ENCODE results near the gene KCNJ11. TPM values are rescaled to one million over a fixed set of nuclear protein-coding genes. Genes with fewer than 3 reads are reported as not detected.

KCNJ11 gene
- total and polyA plus RNA-seq, 8 donors: 1.8 to 11.6 (median 8.1) TPM

- peaks cover 16 to 18% of the 10 kb centered on the region in 2 donors for H3K4me1 ChIP-seq
- H3K36me3 ChIP-seq: no peaks in the 10 kb centered on the region
- intact Hi-C loops (cut with DNase I): no loop called here
- H3K27ac ChIP-seq: peak overlapping the region; percentile 67 to 72
- no peak for DNase-seq
- H3K27me3 ChIP-seq: no peaks in the 10 kb centered on the region
- ATAC-seq: peak; percentile 80
- H3K9me3 ChIP-seq: no peaks in the 10 kb centered on the region
- no peak for TF ChIP-seq CTCF (IDR thresholded peaks at IDR 0.05)
- H3K4me3 ChIP-seq: no peak overlapping the region
These were observed 17.8 kb upstream of the KCNJ11 start for GRCh38 chr11:17406082-17406817.

GRCh38 chr11:17405232-17406005, 17.0 kb upstream of the KCNJ11 start:
- no peaks in the 10 kb centered on the region for H3K27me3 ChIP-seq
- peaks cover 16 to 18% of the 10 kb centered on the region in 2 donors for H3K4me1 ChIP-seq
- peak in 1 of 2 donors; percentile 32 for TF ChIP-seq CTCF (IDR thresholded peaks at IDR 0.05)
- intact Hi-C loops (cut with DNase I): no loop called here
- ATAC-seq: peak; percentile 90
- no peaks in the 10 kb centered on the region for H3K36me3 ChIP-seq
- H3K4me3 ChIP-seq: no peak overlapping the region
- peak in 3 of 4 donors; percentile 29 to 75 (median 30) for DNase-seq
- peak overlapping the region; percentile 67 to 72 for H3K27ac ChIP-seq
- no peaks in the 10 kb centered on the region for H3K9me3 ChIP-seq

- no peaks in the 10 kb centered on the region for H3K27me3 ChIP-seq
- no peak overlapping the region for H3K4me3 ChIP-seq
- intact Hi-C loops (cut with DNase I): no loop called here
- peaks cover 16 to 18% of the 10 kb centered on the region in 2 donors for H3K4me1 ChIP-seq
- DNase-seq (no peak), ATAC-seq (no peak)
- TF ChIP-seq CTCF (IDR thresholded peaks at IDR 0.05): no peak
- no peaks in the 10 kb centered on the region for H3K36me3 ChIP-seq
- no peak overlapping the region for H3K27ac ChIP-seq
- no peaks in the 10 kb centered on the region for H3K9me3 ChIP-seq
These were observed 15.7 kb upstream of the KCNJ11 start for GRCh38 chr11:17403980-17404759.

- no peak for TF ChIP-seq CTCF (IDR thresholded peaks at IDR 0.05)
- ATAC-seq (no peak), DNase-seq (no peak)
- peaks cover 16 to 18% of the 10 kb centered on the region in 2 donors for H3K4me1 ChIP-seq
- intact Hi-C loops (cut with DNase I): no loop called here
- no peaks in the 10 kb centered on the region for H3K9me3 ChIP-seq
- no peaks in the 10 kb centered on the region for H3K27me3 ChIP-seq
- H3K27ac ChIP-seq: no peak overlapping the region
- H3K4me3 ChIP-seq: no peak overlapping the region
- no peaks in the 10 kb centered on the region for H3K36me3 ChIP-seq
These were observed 14.0 kb upstream of the KCNJ11 start for GRCh38 chr11:17402486-17402885.
